NCI-H2227 treated with DMSO at 0.1 percent for 48 hours (cell line): ENCODE data around the gene GRID2.
A peak's percentile ranks its signal among the peaks of the same experiment; 100 is the strongest.

ENCODE experiments used
- DNase-seq: peaks from one replicate; lab custom pipeline; 2025; lab: John Stamatoyannopoulos, UW

The GRID2 gene

DNA sequence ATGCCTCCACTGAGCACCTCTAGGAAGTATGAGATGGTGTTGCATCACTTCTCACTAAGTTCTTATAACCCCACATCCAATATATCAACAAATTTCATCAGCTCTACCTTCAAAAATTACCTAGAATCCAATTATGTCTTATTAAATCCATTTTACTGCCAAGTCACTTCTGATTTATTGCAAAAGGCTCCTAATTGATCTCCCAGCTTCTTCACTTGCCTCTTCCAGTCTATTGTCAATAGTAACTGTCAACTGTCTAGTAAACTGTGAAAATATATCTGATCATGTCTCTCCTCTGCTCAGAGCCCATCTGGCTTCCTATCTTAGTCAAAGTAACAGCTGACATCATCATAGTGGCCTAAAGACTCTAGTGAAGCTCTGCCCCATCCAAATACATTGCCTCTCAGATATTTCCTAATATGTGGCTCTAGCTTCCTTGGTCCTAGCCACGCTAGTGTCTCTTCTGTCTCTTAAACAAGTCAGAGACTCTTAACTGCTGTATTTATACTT lies 1110.3 kb downstream of the GRID2 start:
- no peak for DNase-seq

DNA sequence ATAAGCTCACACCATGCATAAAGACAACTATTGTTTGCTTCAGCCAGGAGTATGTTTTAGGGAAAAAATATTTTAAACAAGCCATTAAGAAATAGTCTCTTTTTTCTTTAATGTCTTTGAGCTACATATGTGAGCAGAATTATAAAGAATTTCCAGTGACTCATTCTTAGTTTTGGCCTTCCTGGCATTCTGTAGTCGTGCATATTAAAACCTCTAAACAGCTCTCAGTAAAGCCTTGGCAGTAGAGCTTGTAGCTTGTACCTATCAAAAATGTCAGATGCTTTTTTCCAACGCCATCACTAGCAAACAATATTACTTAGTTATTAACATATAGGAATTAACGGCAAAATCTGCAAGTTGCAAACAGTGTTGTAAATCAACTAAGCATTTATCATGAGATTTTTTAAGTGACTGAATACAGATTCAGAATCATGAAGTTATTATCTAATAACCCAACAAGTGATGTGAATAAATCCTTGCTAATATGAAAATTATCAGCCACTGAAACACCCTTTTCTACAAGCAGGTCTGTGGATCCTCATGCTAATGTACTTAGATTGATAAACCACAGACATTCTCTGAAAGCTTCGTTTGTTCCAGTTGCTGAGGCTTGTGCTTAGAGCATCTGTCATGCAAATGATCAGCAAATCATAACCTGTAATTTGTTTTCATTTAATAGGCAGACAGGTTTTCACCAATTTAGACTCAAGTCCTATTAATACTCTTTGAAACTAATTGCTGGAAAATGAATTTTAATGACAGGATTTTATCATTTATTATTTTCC lies 1112.8 kb downstream of the GRID2 start:
- DNase-seq, result no peak

DNA sequence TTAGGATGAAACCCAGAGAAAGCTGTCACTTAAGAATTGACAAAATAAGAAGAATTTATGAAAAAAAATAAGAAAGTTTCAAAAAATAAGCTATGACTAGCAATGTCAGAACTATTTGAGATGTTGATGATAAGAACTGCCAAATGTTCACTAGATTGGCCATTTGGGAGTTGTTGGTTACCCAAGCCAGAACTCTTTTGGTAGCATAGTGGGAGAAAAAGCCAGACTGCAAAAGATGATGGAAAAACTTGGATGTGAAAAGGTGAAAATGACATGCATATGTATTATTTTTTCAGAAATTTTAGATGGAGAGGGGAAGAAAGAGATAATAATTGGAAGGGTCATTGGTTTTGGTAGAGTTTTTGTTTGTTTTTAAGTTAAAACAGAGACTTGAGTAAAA lies 1127.6 kb downstream of the GRID2 start:
- DNase-seq, result no peak

DNA sequence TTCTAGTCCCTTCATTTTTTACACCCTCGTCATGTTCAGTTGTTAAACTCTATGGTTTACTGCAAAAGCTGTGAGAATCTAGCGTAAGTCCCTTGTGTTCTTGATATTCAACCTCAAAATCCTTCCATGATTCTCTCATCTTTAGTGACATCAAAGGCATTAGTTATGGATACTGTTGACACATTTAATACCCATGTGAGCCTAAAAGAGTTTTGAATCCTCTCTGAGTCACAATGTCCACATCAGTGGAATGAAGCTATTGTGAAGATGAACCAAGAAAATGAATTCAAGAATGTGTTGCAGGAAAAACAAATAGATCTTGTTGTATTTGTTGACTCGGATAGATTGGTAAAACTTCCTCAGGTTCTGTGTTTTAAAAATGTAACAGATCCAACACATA lies 1130.1 kb downstream of the GRID2 start:
- no peak for DNase-seq

DNA sequence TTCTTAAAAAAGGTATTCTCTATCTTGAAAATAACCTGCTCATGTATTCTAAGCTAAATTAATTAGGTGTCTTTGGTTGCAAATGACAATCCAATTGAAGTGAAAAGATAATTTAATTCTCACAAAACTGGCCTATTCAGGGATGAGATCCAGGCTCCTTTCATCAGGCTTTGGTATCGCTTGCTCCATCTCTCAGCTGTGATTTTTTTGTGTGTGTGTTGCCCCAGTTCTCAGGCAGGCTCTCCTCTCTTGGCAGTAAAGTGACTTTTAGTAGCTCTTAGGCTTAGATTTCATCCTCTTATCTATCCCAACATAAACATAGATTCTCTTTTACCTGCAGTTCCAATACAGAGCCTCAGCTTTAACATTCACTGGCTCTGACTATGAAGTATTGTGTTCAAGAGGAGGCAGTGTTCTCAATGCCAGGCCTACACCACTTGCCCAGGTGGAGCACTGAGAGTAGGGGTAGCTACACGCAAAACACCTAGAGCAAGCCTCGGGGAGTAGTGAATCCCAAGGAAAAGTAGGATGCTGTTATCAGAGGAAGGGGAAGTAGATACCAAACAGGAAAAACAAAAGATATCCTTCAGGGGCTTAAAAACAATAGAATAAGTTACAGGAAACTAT lies 1132.3 kb downstream of the GRID2 start:
- no peak for DNase-seq

DNA sequence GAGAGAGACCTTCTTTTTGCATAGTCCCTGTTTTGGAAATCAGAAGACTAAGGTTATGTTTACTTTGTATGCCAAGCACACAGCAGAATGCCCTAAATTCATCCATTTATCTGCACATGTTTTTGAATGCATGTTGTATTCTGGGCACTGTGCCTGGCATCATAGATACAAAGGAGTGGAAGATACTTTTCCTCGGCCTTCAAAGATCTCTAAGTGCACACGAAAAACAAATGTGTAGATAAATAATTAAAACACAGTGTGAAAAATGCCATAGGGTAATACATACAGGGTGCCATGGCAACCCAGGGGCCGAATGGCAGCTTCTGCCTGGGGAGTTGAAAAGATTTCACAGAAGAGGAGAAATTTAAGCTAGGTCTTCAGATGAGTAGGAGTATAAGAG lies 1134.2 kb downstream of the GRID2 start:
- DNase-seq, result no peak

DNA sequence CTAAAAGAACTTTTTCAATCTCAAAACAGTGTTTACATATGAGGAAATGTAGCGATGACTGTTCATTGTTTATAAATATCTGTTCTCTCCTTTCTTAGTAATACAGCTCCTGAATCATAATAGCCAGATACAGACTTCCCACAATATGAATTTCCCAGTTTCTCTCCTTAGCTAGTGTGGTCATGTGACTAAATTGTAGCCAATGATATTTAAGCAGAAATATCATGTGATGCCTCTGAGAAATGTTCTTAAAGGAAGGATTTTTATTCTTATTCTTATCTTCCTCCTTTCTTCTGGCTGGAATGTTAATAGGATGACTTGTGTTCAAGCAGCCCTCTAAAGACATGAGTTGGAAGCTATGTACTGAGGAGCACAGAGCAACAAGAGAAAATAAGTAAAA lies 1141.1 kb downstream of the GRID2 start:
- no peak for DNase-seq

DNA sequence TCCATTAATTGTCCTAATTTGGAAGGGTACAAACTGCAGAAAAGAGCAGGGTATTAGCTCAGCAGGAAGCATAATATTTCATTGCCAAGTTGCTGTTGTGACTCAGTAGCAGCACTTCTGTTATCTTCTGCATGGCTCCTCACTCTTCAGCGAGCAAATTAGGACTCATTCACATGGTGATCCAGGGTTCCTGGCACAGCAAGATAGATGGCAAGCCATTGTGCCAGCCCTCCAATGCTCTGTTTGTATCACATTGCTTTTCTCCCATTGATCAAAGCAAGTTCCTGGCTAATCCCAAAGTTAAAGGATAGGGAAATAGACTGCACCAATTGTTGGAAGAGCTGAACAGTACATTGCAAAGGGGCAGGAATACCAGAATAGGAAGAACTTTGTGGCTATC lies 1142.3 kb downstream of the GRID2 start:
- no peak for DNase-seq

DNA sequence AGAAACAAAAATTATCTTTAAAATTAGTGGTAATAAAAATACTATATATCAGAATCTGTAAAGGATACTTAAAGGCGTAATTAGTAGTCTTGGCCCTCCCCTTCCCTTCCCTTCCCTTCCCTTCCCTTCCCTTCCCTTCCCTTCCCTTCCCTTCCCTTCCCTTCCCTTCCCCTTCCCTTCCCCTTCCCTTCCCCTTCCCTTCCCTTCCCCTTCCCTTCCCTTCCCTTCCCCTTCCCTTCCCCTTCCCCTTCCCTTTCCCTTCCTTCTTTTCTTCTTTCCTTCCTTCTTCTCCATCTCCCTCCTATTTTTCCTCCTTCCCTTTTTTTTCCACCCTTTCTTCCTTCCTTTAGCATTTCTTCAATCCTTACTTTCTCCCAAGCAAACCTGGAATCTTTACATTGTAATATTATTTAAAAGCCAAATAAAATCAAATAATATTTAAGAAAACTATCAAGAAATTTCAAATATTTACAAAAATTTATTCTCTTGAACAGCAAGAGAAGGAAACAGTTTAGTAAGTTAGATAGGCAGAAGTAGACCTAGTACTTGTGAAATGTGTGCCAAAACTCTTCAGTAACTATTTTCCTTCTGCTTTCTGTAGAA lies 1145.0 kb downstream of the GRID2 start:
- no peak for DNase-seq

DNA sequence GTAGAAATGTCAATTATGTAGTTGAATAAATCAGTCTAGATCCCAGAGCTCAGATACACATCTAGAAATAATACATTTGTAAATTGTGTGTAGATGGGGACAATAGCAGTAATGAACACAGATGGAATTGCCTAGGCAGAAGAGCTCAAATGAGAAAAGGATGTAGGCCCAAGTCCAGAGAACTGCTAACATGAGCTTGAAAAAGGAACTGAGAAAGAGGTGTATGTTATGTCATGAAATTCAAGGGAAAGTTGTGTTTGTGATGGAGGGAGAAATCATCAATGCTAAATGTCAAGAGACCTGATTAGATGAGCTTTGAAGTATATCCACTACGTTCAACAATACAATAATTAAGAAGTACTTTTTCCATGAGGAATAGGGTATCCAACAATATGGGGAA lies 1148.2 kb downstream of the GRID2 start:
- no peak for DNase-seq

DNA sequence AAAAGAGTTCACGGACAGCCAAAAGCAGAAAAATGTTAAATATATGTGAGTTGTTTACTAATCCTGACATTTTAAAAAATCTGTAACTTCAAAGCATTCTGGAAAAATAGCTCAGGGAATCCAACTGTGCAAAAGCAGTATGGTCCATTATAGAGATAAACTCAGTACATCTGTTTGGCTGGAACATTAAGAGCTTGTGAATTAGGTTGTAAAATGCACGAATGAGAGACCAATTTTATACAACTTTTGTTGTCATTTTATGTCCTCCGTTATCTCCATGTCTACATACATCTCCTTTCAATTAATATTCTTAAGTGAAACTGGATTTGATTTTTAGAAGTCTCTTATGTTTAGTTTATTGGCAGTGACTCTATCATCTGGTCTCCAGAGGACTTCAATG lies 1157.8 kb downstream of the GRID2 start:
- no peak for DNase-seq

DNA sequence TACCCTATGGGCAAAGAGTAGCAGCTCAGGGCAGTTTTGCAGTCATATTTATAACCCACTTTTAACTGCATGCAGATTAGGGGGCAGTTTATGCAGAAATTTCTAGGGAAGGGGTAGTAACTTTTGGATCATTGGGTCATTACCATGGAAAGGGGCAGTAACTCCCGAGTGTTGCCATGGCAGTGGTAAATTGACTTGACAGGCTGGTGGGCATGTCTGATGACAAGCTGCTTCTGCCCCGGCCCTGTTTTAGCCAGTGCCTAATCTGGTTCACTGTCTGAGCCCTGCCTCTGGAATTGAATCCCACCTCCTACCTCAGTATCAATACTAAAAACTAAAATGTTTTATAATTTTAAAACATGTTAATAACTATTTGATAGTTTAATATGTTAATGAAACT lies 1162.7 kb downstream of the GRID2 start:
- DNase-seq, result no peak

DNA sequence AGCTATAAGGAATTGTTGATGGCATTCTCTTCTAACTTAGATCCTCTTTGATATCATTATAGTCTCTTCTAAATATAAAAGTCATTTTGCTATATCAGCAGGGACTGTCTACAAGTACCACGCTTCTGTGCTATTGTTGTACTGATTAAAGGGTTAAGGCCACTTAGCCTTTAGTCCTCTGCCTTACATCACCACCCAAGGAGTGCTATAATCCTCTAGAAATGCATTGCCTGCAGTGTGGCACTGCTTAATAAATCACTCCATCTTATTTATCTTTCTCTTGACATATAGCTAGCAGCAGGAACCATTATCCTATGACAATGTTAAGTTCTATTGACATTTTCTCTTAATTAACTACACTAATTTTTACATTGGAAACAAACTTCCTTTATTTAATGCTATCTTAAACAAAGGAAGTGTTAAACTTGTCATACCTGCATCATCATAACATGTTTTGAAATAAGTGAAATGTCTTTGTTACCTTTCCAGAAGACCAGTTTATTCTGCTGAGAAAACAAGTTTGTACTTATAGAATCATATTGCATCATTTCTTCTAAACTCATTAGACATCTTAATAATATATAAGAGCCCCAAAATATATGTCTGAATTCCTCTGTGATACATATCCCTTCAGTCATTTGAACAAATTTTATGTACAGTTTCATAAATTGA lies 1163.9 kb downstream of the GRID2 start:
- peak; percentile 8 for DNase-seq

DNA sequence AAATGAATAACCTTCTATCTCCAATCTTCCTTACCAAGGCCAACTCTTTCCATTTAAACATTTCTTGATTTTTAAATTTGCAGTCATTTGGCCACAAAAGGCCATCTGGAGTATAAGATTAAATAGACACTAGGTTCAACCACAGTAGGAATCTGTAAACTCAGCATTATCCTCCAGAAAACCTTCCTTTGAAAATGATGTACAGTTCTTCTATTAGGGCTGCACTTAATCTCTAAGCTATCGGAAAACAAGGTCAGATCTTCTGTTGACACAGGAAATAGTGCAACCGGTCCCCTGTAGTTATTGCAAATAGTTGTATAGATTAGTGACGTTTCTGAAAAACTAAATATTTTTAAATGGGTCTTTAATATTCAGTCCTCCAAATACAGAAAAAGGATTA lies 1165.8 kb downstream of the GRID2 start:
- DNase-seq, result peak; percentile 8

DNA sequence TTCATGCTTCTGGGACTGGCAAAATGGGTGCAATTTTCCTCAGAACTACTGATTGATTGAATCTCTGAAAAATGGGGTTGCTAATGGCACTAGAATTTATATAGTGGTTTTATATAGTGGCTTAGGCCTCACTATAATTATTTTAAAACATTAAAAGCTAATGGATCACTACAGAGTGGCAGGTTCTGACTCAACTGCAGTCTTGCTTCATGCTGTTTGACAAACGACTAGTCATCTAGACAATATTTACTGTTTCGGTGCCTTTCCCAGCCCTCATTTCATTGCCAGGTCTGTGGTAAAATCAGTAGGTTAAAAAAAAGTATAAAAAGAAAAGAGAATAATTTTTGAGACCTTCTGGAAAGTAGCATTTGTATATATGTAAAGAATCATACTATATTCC lies 1172.0 kb downstream of the GRID2 start:
- DNase-seq, result peak; percentile 0

DNA sequence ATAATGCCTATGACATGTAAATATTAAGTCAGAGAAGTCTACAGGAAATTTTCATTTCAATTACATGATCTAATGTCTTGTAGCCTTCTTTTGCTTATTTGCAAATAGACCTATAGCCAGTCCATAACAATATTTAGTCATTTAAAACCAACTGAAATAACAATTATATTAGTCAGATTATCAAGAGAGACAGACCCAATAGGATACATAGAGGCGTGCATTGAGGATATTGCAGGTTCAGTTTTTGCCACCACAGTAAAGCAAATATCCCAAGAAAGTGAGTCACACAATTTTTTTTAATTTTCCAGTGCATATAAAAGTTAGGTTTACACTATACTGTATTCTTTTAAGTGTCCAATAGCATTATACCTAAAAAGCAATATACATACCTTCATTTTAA lies 1175.0 kb downstream of the GRID2 start:
- DNase-seq, result no peak

DNA sequence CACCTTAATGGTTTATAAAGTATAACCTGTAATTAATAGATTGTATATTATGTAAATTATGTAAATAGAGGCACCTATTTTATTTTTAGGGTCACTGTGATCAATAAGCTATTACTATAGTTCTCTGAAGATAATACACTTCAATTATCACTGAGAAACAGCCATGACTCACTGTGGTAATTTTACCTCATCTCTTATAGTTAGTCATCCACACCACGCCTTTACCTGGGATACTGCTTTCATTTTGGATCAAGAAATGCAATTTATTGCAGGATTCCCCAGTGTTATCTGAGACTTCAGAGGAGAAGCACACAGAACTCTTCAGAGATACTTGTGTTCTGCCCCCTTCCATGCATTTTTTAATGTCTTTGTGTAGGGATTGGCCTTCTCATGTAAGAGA lies 1176.7 kb downstream of the GRID2 start:
- DNase-seq, result no peak

DNA sequence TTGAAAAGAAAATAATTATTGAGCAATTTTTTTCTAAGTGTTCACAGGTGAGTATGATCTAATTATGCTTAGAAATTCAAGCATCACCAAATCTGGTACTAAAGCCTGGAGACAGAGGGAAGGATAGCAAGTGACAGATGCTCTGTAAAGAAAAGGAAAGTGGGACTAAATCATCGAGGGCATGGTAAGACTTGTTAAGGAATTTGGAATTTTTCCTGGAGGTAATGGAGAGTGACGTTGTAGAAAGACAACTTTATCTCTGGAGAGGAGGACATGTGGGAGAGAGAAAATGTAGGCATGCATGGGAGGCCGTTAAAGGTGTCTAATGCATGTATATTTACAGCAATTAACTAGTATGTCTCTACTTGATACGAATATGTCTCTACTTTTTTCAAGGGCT lies 1191.6 kb downstream of the GRID2 start:
- DNase-seq, result no peak

DNA sequence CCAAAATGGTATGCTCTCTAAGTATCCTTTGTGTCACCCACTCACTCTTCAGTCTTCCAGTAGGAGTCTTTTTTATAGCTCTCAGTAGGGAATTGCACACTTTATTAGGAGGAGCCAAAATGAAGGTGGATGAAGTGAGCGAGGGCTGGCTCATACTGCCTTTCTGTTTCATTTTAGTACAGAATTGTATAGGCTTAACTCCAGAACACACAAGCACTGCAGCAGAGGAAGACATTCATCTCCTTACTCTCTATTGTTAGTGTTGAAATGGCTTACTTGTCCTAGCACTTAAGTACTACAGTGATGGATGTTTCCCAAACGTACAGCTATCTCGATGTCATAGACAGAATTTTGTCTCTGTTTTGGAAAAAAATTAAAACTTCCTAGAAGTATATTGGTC lies 1197.5 kb downstream of the GRID2 start:
- no peak for DNase-seq

DNA sequence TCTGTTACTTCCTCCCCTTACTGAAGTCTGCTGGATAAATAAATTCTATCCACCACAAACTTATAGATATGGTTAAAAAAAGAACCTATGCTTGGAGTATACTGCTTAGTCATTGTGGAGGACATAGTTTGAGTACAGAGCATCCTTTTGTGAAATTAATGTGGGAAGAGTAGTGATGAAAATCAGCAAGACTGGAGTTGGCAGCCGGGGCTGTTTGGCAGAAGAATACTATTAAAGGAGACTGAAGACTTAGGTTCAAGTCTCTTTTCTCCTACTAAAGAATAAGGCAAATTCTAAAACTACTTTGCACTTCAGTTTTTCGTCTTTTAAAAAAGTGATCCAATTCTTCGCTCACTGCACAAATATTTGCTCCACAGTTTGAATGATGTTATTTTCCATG lies 1198.2 kb downstream of the GRID2 start:
- DNase-seq, result no peak

DNA sequence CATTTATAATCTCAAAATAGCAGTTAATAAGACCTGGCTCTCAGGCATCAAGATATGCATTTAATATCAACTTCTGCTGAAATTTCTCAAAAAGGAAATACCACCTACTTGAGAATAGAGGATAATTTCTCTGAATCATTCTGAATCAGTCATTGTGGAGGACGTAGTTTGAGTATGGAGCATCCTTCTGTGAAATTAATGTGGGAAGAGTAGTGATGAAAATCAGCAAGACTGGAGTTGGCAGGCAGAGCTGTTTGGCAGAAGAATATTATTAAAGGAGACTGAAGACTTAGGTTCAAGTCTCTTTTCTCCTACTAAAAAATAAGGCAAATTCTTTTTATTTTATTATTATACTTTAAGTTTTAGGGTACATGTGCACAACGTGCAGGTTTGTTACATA lies 1199.2 kb downstream of the GRID2 start:
- DNase-seq, result no peak

DNA sequence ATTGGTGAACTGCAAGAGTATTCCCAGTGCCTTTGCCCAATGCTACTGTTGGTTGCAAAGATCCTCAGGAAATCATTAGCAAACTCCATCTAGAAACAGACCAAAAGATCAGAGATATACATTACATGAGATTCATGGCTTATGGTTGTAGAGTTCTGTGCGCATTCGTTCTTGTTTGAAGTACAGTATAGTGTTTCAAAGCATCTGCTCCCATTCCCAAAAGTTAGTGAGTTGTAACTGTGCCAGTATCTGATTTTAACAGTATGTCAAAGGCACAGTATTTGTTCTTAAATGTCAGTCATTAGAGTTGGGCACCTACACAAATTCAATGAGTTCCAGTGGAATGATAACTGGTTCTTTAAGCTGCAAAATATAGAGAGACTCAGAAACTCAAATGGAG lies 1210.1 kb downstream of the GRID2 start:
- DNase-seq, result no peak

DNA sequence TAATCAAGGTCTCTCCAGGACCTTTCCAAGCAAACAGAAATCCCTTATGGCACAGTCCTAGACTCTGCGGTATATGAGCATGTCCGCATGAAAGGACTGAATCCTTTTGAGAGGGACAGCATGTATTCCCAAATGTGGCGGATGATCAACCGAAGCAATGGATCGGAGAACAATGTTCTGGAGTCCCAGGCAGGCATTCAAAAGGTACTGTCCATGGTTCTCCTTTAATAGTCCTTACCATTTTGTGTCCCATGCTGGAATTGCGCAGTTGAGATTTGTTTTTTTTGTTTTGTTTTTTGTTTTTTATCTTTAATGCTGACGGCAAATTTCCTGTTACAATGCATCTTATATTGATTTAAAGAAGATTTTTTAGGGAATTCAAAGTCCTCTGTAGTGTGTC lies 1211.4 kb downstream of the GRID2 start:
- DNase-seq, result no peak
